ENCODE results near the gene MAP2K2. TPM values are rescaled to one million over a fixed set of nuclear protein-coding genes. Genes with fewer than 3 reads are reported as not detected.

The MAP2K2 gene
- total RNA-seq, 2 donors from 2014 or later = 104 to 145 TPM

DNA sequence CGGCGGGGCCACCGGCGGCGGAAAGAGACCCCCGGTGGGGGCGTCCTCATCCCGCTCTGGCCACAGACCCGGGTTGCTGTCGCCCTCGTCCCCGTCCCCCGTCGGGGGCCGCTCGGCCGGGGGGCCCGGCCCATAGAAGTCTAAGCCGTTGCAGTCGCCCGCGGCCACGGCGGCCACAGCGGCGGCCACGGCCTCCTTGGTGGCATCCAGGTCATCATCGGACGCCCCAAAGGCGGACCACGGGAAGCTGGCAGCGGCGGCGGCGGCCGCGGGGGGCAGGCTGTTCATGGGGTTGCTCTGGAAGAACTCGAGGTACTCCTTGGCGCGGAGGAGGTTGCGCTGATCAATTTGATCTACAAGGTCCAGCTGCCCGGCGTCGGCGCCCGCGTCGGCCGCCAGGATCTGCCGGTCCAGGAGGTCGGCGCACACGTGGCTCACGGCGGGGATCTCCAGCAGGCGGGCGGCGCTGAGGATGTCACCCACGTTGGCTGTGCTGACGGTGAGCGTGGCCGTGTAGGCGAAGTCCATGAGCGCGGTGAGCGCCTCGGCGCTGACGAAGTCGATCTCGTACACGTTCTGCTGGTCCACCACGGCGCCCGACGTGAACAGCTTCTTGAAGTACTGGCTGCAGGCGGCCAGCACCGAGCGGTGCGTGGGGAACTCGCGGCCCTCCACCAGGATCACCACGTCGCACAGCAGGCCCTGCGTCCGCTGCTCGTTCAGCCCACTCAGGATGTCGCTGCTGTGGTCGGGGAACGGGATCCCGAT is 69.3 kb downstream of the MAP2K2 start:
- peaks cover 19% of the 10 kb centered on the region for H3K4me1 ChIP-seq (replicated peaks)
- no peak overlapping the region for H3K4me3 ChIP-seq
- intact Hi-C loops (cut with DNase I) = no loop called here
- TF ChIP-seq POLR2AphosphoS5 (IDR thresholded peaks at IDR 0.05) (no peak), POLR2A (IDR thresholded peaks at IDR 0.05) (no peak)
- TF ChIP-seq, protein P1, sequence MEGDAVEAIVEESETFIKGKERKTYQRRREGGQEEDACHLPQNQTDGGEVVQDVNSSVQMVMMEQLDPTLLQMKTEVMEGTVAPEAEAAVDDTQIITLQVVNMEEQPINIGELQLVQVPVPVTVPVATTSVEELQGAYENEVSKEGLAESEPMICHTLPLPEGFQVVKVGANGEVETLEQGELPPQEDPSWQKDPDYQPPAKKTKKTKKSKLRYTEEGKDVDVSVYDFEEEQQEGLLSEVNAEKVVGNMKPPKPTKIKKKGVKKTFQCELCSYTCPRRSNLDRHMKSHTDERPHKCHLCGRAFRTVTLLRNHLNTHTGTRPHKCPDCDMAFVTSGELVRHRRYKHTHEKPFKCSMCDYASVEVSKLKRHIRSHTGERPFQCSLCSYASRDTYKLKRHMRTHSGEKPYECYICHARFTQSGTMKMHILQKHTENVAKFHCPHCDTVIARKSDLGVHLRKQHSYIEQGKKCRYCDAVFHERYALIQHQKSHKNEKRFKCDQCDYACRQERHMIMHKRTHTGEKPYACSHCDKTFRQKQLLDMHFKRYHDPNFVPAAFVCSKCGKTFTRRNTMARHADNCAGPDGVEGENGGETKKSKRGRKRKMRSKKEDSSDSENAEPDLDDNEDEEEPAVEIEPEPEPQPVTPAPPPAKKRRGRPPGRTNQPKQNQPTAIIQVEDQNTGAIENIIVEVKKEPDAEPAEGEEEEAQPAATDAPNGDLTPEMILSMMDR (IDR thresholded peaks at IDR 0.05) = no peak
- H3K27me3 ChIP-seq (replicated peaks; ENCODE audit: insufficient read depth) = no peaks in the 10 kb centered on the region
- peaks cover 15 to 20% of the 10 kb centered on the region in 2 donors for H3K36me3 ChIP-seq
- no peak overlapping the region for H3K27ac ChIP-seq
- H3K9me3 ChIP-seq = no peaks in the 10 kb centered on the region
- WGBS = 95% methylated on average over 88 of the region's 91 CpGs
- DNase-seq (ENCODE audit: low spot score) = no peak

DNA sequence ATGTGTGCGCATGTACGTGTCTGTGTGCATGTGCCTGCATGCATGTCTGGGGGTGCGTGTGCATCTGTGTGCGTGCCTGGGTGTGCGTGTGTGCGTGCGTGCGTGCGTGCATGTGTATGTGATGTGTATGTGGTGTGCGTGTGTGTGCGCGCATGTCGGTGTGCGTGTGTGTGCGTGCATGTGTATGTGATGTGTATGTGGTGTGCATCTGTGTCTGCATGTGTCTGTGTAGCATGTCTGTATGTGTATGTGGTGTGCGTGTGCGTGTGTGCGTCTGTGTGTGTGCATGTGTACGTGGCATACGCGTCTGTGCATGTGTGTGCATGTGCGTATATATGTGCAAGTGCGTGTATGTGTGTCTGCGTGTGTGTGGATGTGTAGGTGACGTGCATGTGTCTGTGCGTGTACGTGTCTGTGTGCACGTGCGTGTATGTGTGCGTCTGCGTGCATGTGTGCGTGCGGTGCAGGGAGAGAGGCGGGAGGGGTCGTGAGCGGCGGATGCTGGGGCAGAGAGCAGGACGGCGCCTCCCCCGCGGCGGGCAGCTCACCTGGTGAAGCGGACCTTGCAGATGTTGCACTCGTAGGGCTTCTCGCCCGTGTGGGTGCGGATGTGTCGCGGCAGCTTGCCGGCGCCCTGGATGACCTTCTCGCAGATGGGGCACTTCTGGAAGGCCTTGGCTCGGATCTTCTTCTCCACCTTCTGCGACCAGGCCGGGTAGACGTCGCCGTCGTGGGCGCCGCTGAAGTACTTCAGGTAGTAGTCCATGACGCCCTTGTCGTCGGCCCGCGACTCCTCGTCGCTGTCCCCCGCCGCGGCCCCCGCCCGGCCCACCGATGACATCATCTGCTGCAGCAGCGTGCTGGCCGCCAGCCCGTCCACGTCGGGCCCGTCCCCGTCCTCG is 70.2 kb downstream of the MAP2K2 start:
- peaks cover 15 to 20% of the 10 kb centered on the region in 2 donors for H3K36me3 ChIP-seq
- no peak overlapping the region for H3K4me3 ChIP-seq
- intact Hi-C loops (cut with DNase I) = no loop called here
- no peaks in the 10 kb centered on the region for H3K27me3 ChIP-seq (replicated peaks; ENCODE audit: insufficient read depth)
- peaks cover 10% of the 10 kb centered on the region for H3K4me1 ChIP-seq (replicated peaks)
- WGBS = 90% methylated on average over 82 of the region's 82 CpGs
- no peak for TF ChIP-seq POLR2AphosphoS5 (IDR thresholded peaks at IDR 0.05)
- no peaks in the 10 kb centered on the region for H3K9me3 ChIP-seq
- no peak for DNase-seq (ENCODE audit: low spot score)
- H3K27ac ChIP-seq = no peak overlapping the region

DNA sequence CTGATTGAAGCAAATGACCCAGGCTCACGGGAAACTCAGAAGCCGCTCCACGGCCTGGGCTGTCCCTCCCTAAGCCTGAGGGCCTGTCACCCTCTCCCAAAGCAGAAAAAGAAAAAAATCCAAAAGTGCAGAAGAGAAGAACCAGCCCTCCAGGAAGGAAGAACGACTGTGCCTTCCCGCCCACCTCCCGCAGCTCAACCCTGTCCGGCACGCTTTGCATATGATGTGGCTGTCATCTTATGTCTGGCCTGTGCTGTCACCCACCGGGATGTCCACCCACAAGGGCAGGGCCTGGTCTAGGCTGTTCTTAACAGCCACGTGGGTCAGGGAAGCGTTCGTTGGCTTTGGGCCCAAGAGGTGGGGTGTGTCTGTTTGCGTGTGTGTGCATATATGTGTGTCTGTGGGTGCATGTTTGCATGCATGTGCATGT is 70.9 kb downstream of the MAP2K2 start:
- 20% methylated on average over 13 of the region's 13 CpGs for WGBS
- Histone ChIP-seq H3K36me3 (peaks cover 15 to 20% of the 10 kb centered on the region in 2 donors), H3K27me3 (replicated peaks; ENCODE audit: insufficient read depth) (no peaks in the 10 kb centered on the region), H3K9me3 (no peaks in the 10 kb centered on the region), H3K4me3 (no peak overlapping the region), H3K4me1 (replicated peaks) (peaks cover 7% of the 10 kb centered on the region), H3K27ac (peak overlapping the region; percentile 66 to 69)
- no peak for DNase-seq (ENCODE audit: low spot score)
- TF ChIP-seq POLR2AphosphoS5 (IDR thresholded peaks at IDR 0.05) (no peak), POLR2A (IDR thresholded peaks at IDR 0.05) (no peak)
- TF ChIP-seq, protein P1 (IDR thresholded peaks at IDR 0.05) = no peak
- intact Hi-C loops (cut with DNase I) = no loop called here

DNA sequence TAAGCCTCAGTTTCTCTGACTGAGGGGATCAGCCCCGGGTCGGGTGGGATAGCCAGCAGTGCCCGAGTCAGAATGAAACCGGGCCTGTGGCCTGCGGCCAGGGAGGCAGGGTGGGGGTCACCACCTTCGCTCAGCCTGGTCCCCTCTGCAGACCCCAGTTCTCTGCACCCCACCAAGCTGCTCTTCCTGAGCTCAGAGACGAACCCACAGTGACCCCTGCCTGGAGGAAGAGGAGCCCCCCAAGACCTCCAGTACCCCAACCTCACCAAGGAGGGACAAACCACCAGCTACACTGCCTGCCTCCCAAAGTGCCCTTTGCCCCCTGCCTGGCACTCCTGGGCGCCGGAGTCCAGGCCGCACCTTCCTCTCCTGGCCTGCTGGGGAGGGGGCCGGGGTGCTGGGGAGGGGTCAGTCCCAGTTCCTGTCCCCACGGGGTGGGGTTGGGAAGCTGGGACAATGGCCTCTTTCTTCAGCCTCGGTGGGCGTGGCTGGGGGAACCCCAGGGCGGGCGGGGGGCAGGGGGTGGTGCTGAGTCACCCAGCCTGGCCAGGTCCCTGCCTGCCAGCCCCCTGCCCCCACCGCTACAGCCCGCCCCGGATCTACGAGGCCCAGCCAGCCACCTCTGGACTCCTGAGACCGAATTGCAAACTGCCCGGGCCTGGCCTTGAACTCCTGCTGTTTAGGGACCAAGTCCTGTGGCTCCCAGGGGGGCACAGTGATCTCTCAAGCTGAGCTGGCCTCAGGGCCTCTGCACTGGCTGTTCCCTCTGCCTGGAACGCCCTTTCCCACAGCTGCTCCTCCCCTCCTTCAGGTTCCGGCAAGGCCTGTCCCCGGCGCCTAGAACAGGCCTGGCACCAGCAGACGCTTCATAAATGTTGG is 71.6 kb downstream of the MAP2K2 start:
- no peak overlapping the region for H3K4me3 ChIP-seq
- no peak for DNase-seq (ENCODE audit: low spot score)
- 47% methylated on average over 17 of the region's 27 CpGs for WGBS
- H3K9me3 ChIP-seq = no peaks in the 10 kb centered on the region
- intact Hi-C loops (cut with DNase I) = no loop called here
- H3K4me1 ChIP-seq (replicated peaks) = peaks cover 7% of the 10 kb centered on the region
- H3K36me3 ChIP-seq = peaks cover 15 to 20% of the 10 kb centered on the region in 2 donors
- TF ChIP-seq POLR2A (IDR thresholded peaks at IDR 0.05) = no peak
- H3K27ac ChIP-seq = peak overlapping the region; percentile 66 to 69
- no peaks in the 10 kb centered on the region for H3K27me3 ChIP-seq (replicated peaks; ENCODE audit: insufficient read depth)

DNA sequence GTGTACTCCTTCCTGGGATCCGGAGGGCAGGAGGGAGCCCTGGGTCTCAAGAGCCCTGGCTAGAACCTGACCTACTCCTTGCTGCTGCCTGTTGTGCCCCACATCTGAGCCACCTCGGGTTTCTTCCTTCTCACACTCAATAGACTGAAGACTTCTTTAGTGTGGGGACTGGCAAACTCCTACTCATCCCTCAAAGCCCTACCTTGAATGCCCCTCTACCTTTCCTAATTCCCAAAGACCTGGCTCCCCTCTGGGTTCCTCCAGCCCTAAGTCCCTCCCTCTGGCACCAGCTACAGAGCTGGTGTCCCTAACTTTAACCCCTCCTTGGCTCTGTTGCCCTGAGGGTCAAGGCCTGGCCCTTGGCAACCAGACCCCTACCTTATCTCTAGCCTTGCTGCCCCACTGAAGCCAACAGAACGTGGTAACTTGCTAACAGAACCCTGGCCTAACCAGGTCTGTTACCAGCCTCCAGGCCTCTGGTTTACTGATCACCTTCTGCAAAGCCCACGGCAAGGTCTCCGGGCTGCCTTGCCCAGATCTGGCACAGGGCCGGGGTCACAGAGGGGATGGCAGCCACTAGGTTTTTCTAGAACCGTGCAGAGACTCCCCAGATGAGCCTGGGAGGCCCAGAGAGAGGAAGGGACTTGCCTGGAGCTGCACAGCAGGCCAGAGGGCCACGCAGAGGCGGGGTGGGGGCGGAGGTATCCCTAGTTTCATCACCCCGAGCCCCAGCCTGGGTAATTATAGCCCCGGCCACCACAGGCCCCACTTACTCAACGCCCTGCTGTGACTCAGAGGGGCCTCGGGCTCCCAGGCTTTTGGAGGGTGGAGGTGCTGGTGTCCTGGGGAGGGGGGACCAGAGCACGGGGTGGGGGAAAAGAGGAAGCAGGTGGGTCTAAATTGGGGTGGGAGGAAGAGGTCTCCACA is 72.5 kb downstream of the MAP2K2 start:
- Histone ChIP-seq H3K27me3 (replicated peaks; ENCODE audit: insufficient read depth) (no peaks in the 10 kb centered on the region), H3K4me1 (replicated peaks) (peaks cover 7% of the 10 kb centered on the region), H3K36me3 (peaks cover 15 to 24% of the 10 kb centered on the region in 2 donors), H3K4me3 (no peak overlapping the region), H3K27ac (peak overlapping the region in 1 of 2 donors; percentile 69), H3K9me3 (no peaks in the 10 kb centered on the region)
- no peak for DNase-seq (ENCODE audit: low spot score)
- intact Hi-C loops (cut with DNase I) = no loop called here
- TF ChIP-seq, protein P1 (IDR thresholded peaks at IDR 0.05) = no peak
- TF ChIP-seq POLR2AphosphoS5 (IDR thresholded peaks at IDR 0.05) = no peak
- TF ChIP-seq POLR2A (IDR thresholded peaks at IDR 0.05) = no peak
- WGBS = 77% methylated on average over 15 of the region's 15 CpGs
